ENCODE data around the gene OR56B1.

Gene OR56B1

DNA sequence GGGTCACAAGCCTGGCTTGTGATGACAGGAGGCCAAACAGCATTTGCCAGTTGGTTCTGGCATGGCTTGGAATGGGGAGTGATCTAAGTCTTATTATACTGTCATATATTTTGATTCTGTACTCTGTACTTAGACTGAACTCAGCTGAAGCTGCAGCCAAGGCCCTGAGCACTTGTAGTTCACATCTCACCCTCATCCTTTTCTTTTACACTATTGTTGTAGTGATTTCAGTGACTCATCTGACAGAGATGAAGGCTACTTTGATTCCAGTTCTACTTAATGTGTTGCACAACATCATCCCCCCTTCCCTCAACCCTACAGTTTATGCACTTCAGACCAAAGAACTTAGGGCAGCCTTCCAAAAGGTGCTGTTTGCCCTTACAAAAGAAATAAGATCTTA is 843 bp downstream of the OR56B1 start:
- DNase-seq, result no peak

DNA sequence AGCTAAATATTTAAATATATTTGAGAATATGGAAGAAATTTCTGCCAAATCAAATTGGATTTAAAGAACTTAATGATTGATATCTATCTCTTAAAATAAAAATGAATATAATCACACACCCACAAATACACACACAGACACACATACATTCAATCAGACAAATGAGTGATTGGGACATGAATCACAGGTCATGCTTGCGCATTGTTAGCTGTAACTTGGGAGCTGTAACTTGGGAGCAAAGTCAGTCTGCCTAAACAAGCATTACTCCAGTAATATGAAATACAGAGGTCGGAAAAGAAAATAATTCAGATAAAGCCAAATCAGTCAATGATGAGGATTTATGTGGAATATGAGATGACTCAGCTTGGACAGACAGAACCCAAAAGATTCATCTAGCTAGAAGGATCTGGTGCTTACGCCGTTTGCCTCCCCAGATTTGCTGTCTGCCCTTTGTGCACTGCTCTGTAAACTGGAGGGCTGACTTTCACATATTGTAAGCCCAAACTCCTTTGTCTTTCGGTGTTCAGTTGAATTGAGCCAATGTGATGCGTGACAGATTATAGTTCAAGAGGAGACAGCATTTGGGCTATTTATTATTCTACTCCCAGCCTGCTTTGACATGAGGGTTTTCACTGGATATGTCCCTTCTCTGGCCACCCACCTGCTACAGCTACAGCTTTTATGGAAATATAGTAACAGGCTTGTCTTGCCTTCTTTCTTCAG is 1.6 kb downstream of the OR56B1 start:
- DNase-seq, result no peak

DNA sequence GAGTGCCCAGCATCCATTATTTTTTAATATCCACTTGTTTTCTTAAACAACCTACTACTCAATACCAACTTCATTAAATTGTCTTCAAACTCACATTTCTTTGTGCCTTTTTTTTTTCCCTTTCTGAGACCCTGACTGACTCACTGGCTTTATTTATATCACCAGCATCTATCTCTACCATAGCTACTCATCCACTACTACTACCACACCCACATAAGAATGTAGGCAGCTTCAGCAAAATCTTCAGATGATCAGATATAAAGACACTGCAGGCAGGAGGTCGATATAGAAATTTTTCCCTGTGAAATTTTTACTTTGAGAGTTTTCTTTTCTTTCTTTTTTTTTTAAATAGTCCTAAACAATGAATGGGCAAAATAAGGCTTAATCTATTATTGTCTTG is 2.2 kb downstream of the OR56B1 start:
- no peak for DNase-seq

DNA sequence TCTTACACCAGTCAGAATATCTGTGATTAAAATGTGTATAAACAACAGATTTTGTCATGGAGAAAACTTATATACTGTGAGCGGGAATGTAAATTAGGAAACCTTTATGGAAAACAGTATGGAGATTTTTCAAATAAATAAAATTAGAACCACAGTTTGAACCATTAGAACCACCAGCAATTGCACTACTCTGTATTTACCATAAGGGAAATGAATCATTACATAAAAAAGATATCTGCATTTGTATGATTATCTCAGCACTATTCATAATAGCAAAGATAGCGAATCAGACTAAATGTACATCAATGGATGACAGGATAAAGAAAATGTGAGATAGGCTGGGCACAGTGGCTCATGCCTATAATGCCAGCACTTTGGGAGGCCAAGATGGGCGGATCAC is 10.4 kb downstream of the OR56B1 start:
- DNase-seq, result no peak

DNA sequence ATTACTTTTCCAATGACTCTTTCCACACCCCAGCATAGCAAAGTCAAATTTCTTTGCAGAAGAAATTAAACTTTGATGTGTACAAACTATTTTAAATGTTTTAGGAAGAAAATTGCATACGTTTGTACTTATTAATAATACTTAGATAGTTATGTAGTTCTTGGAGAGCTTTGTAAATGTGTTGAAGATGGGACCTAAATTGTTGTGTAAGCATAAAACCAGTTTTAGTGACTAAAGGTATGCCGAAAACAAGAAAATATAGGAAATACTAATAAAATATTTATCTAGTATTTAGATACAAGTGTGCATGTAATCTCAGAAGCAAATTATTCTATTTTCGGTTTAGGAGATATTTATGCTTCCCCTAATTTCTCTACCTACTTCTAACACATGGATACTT is 13.6 kb downstream of the OR56B1 start:
- no peak for DNase-seq

DNA sequence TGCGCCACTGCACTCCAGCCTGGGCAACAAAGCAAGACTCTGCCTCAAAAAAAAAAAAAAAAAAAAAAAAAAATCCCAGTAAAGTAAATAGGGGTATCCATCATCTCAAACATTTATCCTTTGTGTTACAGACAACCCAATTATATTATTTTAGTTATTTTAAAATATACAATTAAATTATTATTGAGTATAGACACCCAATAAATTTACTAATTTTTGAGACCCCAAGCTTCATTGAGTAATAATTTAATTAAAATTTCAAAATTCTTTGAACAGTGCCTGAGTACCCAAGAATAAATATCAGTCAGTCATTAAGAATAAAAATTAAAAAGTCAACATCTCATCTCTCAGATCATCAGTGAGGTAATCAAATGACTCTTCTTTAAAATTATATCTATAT is 17.7 kb downstream of the OR56B1 start, which contains the start of gene OR52N4:
Gene OR52N4, plus strand, starts transcription at position 301 of the 400 bp plus-strand sequence. CDS start 498 bp downstream, outside the sequence.
- no peak for DNase-seq

DNA sequence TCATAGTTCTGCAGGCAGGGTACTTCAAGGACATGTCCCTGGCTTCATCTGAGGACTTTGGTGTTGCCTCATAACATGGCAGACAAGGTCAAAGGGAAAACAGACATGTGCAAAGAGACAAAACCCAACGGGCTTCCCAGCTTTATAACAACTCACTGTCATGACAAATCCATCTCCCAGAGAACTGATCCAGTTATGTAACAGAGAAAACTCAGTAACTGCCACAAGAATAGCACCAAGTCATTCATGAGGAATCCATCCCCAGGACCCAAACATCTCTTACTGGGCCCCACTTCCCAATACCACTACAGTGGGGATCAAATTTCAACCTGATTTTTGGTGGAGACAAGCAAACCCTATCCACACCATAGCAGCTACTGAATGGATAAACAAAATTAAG is 30.8 kb downstream of the OR56B1 start:
- DNase-seq, result no peak

DNA sequence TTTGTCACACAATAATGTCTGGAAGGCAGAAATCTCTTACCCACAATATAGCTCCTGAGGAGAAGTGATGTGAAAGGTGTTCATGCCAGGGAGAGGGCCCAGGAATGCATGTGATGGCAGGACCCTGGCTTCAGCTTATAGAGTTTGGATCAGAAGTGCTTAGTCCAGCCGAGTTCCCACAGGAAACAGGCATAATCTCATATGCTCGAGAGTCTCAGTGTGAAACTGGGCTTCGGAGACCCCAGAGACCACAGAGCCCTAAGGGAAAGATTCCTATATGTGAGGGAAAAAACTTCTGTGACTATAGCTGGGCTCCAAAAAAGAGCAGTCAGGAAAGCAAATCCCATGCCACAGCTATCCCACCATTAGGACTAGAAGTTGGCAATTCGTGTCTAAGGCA is 47.0 kb downstream of the OR56B1 start, which contains the start of gene OR52N5:
Gene OR52N5, minus strand, starts transcription at position 101 of the 400 bp plus-strand sequence. CDS start 4,721 bp downstream, outside the sequence.
- DNase-seq, result no peak

All from CD4-positive, alpha-beta T cell treated with Interleukin-17A for 4 hours (primary cell).